ENCODE results near the gene RTEL1. TPM values are rescaled to one million over a fixed set of nuclear protein-coding genes. Genes with fewer than 3 reads are reported as not detected.
"Not testable (repeated sequence)": the region's sequence is repeated elsewhere in the genome, so short reads cannot be mapped to it uniquely, and the experiment has no call there.

RTEL1 gene
- total RNA-seq, 2 experiments from 2014 or later: 43.9 to 44.8 TPM

DNA sequence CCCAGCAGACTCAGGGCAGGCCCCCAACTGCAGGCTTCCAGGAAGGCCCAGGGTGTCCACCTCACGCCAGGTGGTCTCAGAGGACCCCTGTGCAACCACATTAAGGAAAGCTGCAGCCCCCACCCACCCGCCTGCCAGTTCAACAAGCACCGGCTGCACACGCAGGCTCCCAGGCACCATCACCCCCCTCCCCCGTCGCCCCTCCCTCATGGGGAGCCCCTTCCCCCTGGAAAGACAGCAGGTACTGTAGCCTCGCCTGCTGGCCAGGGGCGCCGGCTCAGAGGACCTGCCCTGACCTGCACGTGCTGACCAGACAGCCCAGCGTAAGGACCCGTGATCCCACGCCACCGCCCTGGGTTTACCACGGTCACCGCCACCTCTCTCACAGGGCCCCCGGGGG is 17.4 kb upstream of the RTEL1 start:
- H3K9me3 Mint-ChIP-seq, H3K36me3 Mint-ChIP-seq, DNase-seq, H3K27me3 Mint-ChIP-seq: not testable (repeated sequence)
- H3K27ac Mint-ChIP-seq: peak overlapping the region; percentile 76
- peak overlapping the region; percentile 92 for H3K4me3 Mint-ChIP-seq
- H3K4me1 Mint-ChIP-seq: peaks cover 35% of the 10 kb centered on the region

DNA sequence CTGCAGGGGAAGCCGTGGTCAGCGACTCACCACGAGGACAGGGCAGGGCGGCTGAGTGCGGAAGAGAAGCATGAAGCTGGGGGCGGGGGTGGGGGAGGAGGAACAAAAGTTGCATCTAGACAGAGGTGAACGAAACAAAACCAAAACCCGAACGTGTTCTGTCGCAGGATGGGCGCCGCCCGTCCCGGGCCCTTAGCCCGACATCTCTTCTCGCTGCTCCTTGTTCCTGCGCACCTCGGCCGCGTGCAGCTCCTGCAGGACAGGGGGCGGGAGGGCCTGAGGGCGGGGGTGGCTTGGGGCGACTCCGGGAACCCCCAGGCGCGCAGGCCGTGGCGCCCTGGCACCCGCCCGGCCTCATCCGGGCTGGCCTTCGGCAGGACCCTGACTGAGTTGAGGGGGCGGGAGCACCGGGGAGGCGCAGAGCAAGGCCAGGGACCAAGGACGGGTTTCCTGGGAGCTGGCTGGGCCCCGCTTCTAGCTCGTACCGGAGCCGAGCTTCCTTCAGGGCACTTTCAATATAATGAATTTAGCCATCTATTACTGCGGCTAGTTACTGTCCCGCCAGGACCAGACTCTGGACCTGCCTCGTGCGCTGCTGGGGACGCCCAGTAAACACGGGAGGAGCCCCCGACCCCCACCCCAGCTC is 16.8 kb upstream of the RTEL1 start:
- Mint-ChIP-seq H3K27ac (peak overlapping the region; percentile 80), H3K36me3 (peaks cover 3% of the 10 kb centered on the region), H3K9me3 (peaks cover 1% of the 10 kb centered on the region), H3K4me3 (peak overlapping the region; percentile 75), H3K4me1 (peaks cover 31% of the 10 kb centered on the region), H3K27me3 (no peaks in the 10 kb centered on the region)
- DNase-seq: peak; percentile 71

DNA sequence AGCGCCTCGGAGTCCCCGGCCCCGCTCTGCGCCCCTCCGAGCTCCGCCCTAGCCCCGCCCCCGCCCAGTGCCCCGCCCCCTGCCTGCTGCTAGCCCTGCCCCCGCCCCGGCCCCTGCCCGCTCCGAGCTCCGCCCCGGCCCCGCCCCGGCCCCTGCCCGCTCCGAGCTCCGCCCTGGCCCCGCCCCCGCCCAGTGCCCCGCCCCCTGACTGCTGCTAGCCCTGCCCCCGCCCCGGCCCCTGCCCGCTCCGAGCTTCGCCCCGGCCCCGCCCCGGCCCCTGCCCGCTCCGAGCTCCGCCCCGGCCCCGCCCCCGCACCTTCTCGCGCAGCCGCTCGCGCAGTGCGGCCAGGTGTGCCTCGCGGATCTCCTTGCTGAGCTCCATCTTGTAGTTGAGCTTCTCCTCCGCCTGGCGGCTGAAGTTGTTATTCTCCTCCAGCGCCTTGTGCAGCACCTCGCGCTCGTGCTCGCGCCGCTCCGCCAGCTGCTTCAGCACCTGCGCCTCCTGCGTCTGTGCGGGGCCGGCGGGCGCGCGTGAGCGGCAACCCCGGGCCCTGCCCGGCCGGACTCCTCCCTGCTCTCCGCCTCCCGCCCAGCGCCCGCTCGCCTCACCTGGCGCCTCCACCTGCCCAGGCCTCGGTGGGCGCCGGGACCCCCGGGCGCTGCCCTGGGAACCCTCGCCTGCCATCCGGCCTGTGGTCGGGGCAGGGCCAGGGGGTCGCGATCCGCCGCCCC is 16.2 kb upstream of the RTEL1 start:
- Mint-ChIP-seq H3K4me3 (peak overlapping the region; percentile 75), H3K27me3 (no peaks in the 10 kb centered on the region), H3K27ac (peak overlapping the region; percentile 68), H3K36me3 (peaks cover 3% of the 10 kb centered on the region), H3K9me3 (peaks cover 1% of the 10 kb centered on the region), H3K4me1 (peaks cover 29% of the 10 kb centered on the region)
- peak; percentile 98 for DNase-seq

DNA sequence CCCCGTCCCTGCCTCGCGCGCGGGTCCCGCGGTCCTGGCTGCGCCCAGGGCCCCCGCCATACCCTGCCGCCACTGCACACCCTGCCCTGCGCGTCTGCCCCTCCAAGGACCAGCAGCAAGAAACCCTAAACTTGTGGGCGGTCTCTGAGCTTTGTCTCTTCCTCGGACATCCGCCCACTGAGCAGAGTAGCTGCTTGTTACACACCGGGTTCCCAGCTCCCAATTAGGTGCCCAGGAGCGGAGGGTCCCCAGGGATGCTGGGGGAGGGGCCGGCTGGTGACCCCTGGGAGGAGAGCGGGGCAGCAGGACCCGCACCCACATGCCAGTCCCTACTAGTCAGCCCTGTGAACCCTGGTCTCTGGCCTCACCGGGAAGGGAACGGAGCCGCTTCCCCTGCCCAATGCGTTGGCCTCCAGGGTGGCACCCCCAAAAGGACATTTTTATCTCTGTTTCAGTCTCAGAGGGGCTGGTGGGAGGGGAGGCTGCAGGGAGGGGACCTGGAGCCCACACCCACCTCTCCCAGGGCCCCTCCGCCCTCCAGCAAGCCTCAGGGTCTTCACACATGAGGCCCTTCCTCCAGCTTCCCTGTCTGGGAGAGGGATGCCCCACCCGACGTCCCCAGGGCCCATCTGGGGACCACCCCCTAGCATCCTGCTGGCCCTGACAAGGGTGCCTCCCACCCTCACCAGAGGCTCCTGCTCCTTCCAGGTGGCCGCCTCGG is 15.4 kb upstream of the RTEL1 start:
- H3K9me3 Mint-ChIP-seq: peaks cover 1% of the 10 kb centered on the region
- DNase-seq: no peak
- H3K4me3 Mint-ChIP-seq: peak overlapping the region; percentile 77
- H3K27me3 Mint-ChIP-seq: no peaks in the 10 kb centered on the region
- H3K36me3 Mint-ChIP-seq: peaks cover 3% of the 10 kb centered on the region
- peak overlapping the region; percentile 79 for H3K27ac Mint-ChIP-seq
- peaks cover 24% of the 10 kb centered on the region for H3K4me1 Mint-ChIP-seq

DNA sequence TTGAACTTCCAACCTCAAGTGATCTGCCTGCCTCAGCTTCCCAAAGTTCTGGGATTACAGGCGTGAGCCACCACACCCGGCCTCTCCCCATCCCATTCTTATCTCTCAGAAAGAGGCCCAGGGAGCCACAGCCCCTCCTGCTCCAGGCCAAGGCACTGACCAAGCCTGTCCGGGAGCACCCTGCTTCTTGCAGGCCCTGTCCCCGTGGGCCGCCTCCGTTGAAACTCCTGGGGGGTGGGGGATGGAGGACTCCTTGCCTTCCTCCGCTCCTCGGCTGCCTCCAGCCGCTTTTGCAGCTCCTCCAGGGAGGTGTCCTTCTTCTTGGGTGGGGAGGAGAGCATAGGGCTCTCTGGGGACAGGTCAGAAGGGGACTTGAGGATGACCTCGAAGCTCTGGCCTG is 14.6 kb upstream of the RTEL1 start:
- Mint-ChIP-seq H3K9me3 (no peaks in the 10 kb centered on the region), H3K27me3 (no peaks in the 10 kb centered on the region), H3K4me1 (peaks cover 17% of the 10 kb centered on the region), H3K36me3 (no peaks in the 10 kb centered on the region), H3K27ac (peak overlapping the region; percentile 79), H3K4me3 (peak overlapping the region; percentile 77)
- no peak for DNase-seq

DNA sequence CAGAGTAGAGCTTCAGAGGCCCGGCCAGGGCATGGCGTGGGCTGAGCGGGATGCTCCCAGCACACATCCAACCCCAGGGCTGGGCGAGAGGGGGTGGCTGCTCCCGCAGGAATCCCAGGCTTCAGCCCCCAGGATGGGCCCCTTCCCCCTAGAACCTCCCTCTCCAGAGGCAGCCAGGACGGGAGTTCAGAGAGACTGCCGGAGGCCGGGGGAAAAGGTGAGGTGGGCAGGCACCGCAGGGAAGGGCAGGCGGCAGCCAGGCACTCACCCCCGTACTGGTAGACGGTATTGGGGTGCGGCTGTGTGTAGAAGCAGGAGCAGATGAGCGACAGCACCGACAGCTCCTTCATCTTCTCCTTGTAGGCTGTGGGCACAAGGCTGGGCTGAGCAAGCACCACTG is 14.2 kb upstream of the RTEL1 start:
- no peak for DNase-seq
- Mint-ChIP-seq H3K36me3 (no peaks in the 10 kb centered on the region), H3K27me3 (no peaks in the 10 kb centered on the region), H3K4me3 (no peak overlapping the region), H3K4me1 (peaks cover 14% of the 10 kb centered on the region), H3K27ac (no peak overlapping the region), H3K9me3 (no peaks in the 10 kb centered on the region)

DNA sequence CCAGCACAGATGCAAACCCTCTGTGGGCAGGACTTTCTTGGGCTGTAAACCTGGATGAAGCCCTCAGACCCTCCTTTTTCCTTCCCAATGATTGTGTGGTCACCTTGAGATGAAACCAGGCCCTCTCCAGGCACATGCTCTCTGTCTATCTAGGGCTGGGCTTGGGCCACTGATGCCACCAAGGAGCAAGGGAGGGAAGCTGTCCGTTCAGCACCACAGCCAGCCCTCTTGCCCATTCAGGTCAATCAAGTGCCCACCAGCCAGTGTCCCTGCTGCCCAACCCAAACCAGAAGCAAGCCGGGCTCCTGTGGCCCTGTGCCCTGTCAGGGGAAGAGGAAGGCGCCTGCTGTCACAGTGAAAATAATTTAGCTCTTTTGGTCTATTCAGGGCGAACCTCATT is 12.9 kb upstream of the RTEL1 start:
- no peak for DNase-seq
- Mint-ChIP-seq H3K36me3 (no peaks in the 10 kb centered on the region), H3K27me3 (no peaks in the 10 kb centered on the region), H3K9me3 (no peaks in the 10 kb centered on the region), H3K4me1 (peaks cover 7% of the 10 kb centered on the region), H3K4me3 (no peak overlapping the region), H3K27ac (no peak overlapping the region)

DNA sequence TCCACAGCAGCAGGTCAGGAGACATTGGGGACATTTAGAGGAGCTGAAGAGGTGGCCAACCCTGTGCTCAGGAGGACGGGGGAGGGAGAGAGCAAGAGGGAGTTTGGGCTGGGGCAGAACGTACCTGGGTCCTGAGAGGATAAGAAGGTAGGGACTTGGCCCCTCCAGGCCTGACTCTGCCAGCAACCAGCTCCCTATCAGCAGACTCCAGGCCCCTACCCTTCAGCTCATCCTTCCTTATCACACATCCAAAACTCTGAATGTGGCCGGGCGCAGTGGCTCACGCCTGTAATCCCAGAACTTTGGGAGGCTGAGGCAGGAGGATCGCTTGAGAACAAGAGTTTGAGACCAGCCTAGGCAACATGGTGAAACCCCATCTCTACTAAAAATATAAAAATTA is 9.9 kb upstream of the RTEL1 start:
- no peaks in the 10 kb centered on the region for H3K36me3 Mint-ChIP-seq
- H3K4me3 Mint-ChIP-seq: no peak overlapping the region
- no peak overlapping the region for H3K27ac Mint-ChIP-seq
- peaks cover 13% of the 10 kb centered on the region for H3K4me1 Mint-ChIP-seq
- DNase-seq: no peak
- no peaks in the 10 kb centered on the region for H3K27me3 Mint-ChIP-seq
- H3K9me3 Mint-ChIP-seq: no peaks in the 10 kb centered on the region

DNA sequence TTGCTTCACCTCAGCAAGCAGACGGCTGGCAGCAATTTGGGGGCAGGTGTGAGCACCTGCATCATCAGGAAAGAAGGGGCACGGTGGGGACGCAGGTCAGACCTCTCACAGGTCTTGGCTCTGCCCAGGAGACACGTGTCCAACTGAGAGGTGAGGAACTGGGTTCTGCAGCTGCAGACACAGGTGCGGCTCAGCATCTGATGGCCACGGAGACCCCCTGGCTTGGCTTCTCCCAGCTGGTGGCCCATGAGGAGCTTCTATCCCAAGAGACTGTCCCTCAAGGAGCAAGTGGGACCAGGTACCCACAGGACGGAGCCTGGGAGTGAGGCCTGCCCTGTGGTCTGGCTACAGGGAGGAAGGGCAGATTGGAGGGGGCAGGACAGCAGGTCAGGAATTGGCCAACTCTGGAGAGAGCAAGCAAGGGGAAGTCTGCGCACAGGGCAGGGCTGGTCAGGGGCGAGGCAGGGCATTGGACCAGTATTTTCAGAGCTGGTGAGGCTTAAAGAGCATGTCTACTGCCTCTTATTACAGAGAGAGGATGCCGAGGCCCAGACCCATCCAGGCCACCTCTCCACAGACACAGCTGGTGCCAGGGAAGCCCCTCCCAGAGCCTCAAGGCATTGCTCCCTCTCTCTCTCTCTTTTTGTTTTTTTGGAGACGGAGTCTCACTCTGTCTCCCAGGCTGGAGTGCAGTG is 9.1 kb upstream of the RTEL1 start:
- no peaks in the 10 kb centered on the region for H3K9me3 Mint-ChIP-seq
- DNase-seq: no peak
- H3K4me3 Mint-ChIP-seq: no peak overlapping the region
- H3K27ac Mint-ChIP-seq: no peak overlapping the region
- H3K27me3 Mint-ChIP-seq: no peaks in the 10 kb centered on the region
- H3K4me1 Mint-ChIP-seq: peaks cover 16% of the 10 kb centered on the region
- H3K36me3 Mint-ChIP-seq: no peaks in the 10 kb centered on the region

DNA sequence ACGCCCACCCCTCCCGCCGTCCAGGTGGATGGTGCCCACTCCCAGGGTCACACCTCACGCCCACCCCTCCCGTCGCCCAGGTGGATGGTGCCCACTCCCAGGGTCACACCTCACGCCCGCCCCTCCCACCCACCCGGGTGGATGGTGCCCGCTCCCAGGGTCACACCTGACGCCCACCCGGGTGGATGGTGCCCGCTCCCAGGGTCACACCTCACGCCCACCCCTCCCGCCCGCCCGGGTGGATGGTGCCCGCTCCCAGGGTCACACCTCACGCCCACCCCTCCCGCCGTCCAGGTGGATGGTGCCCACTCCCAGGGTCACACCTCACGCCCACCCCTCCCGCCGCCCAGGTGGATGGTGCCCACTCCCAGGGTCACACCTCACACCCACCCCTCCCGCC is 7.6 kb upstream of the RTEL1 start:
- not testable (repeated sequence) for H3K9me3 Mint-ChIP-seq, H3K27me3 Mint-ChIP-seq, H3K36me3 Mint-ChIP-seq, H3K4me3 Mint-ChIP-seq, DNase-seq, H3K27ac Mint-ChIP-seq
- peaks cover 24% of the 10 kb centered on the region for H3K4me1 Mint-ChIP-seq

DNA sequence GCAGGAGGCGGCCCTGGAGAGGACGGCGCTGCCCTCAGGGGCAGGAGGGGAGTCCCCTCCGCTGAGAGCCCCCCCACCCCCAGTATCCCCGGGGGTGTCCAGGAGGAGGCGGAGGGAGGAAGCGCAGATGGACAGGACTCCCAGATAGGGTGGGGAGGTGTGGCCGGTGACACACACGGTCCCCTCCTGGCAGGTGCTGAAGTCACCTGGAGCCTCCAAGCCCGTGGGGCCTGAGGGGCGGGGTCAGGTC is 6.2 kb upstream of the RTEL1 start:
- Mint-ChIP-seq H3K4me1 (peaks cover 25% of the 10 kb centered on the region), H3K36me3 (no peaks in the 10 kb centered on the region), H3K27ac (no peak overlapping the region), H3K27me3 (no peaks in the 10 kb centered on the region), H3K4me3 (peak overlapping the region; percentile 62), H3K9me3 (no peaks in the 10 kb centered on the region)
- no peak for DNase-seq

DNA sequence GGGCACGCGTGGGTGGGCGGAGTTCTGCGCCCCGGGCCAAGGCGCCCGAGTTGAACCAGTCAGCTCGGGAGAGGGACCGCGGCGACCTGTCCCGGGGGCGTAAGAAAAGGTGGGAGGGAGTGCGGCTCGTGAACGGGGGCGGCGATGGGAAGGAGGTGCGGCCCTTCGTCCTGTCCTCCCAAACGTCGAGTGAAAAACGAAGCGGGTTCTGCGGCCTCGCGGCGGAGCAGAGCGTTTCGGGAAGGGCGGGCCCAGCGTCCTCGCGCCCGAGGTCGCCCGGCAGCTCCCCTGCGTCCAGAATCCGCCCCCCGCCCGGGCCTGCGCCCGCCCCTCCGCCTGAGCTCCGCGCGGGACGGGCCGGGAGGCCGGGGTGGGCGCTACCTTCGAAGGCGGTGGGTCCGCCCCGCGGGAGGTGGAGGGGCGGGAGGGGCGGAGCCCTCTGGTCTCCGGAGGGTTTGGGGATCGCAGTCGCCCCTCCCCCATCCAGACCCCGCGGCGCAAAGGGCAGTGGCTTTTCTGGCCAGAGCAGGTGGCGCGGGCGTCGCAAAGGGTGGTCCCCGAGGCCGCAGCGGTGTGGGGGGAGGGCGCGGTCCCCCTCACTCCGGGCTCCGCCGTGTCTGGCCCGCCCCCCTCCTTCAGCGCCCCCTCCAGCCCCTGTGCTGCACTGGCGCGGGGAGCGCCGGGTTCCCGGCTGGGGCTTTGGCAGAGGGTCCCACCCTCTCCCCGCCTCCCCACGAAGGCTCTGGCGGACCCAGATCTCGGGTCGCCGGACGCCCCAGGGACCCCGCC is 5.7 kb upstream of the RTEL1 start:
- H3K36me3 Mint-ChIP-seq: no peaks in the 10 kb centered on the region
- H3K27ac Mint-ChIP-seq: no peak overlapping the region
- peak; percentile 53 for DNase-seq
- no peaks in the 10 kb centered on the region for H3K9me3 Mint-ChIP-seq
- H3K4me1 Mint-ChIP-seq: peaks cover 28% of the 10 kb centered on the region
- H3K4me3 Mint-ChIP-seq: peak overlapping the region; percentile 56
- no peaks in the 10 kb centered on the region for H3K27me3 Mint-ChIP-seq

DNA sequence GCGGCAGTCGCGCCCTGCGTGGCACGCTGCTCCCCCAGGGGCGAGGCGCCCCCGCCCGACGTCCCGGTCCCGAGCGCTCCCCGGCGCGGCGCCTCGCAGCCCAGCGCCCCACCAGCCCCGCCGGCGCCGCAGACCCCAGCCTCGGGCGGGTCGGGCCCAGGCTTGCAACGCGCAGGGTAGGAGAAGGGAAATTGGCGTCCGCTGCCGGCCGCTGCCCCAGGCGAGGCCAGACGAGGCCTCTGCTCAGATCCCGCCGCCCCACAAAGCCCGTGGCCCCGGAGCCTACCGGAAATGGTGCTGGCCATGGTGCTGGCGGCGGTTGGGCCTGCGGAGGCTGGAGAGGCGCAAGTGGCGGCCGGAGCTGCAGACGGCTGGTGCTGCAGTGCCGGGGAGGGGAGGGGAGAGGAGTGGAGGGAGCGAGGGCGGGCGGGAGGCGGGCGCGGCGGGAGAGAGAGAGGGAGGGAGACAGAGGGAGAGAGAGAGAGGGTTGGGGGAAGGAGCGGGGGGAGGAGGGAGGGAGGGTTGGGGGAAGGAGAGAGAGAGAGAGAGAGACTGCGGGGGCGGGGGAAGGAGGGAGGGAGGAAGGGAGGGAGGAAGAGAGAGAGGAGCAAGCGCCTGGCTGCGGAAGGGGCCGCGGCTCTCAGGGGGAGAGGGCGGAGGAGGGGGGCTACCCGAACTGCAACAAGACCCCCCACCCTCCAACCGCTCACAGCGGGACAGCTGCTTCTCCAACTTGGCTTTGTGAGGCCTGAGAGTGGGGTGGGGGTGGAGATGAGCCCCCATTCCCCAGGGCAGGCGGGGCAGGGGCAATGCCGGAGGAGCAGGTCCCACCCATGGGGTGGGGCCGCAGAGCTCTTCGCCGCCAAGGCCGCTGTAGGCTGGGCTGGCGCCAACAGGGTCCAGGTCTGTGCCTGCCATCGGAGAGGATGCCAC is 4.8 kb upstream of the RTEL1 start, which contains the start of gene STMN3:
Gene STMN3, minus strand, starts transcription at position 384 of the 933 bp plus-strand sequence. Its CDS starts 79 bp downstream, at position 305.
- peak within 1 kb of the TSS; percentile 80 for H3K27ac Mint-ChIP-seq
- H3K9me3 Mint-ChIP-seq: no peaks in the 10 kb centered on the region
- no peaks in the 10 kb centered on the region for H3K36me3 Mint-ChIP-seq
- H3K4me1 Mint-ChIP-seq: peaks cover 30% of the 10 kb centered on the region
- H3K4me3 Mint-ChIP-seq: peak within 1 kb of the TSS; percentile 81
- DNase-seq: peak; percentile 78
- no peaks in the 10 kb centered on the region for H3K27me3 Mint-ChIP-seq
